HUDEP-2 (cell line): ENCODE results near the gene ARL8A.

Experiments
- DNase-seq, 76 experiments: peaks; one replicate each; lab custom pipeline; 2025; ENCODE audit not compliant: unreplicated experiment in 76 of 76; lab: John Stamatoyannopoulos, UW

The ARL8A gene

DNA sequence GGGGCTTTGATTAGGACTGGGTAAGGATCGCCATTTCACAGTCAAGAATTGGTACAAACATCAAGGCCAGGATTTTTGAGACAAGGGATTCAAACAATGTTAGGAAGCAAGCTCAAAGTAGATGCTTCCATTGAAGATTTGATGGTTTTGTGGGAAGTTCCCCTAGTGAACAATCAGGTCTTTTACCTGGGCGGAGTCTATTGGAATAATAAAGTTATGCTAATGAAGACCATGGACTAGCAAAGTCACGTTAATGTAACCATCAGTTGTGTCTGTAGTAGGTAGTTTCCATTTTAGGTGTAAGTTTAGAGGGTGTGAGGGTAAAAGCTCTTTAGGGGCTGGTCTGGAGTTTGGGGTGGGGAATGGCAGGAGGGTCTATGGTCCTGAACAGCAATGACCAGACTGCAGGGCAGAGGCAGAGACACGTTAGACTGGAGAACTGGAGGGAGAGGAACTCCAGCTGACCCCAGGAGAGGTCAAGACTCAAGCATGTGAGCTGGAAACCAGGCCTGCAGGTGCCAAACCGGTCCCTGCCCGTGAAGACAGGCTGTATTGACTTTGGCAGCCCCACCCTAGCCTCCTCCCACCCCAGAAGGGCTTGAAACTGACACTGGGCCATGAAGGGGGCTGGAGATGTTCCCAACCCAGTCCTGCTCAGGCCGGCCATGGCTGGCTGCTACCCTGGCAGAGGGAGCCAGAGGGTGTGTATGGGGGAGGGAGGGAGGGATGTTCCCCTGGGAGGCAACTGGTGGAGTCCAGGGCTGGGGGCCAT is 57.8 kb downstream of the ARL8A start:
- DNase-seq = no peak

DNA sequence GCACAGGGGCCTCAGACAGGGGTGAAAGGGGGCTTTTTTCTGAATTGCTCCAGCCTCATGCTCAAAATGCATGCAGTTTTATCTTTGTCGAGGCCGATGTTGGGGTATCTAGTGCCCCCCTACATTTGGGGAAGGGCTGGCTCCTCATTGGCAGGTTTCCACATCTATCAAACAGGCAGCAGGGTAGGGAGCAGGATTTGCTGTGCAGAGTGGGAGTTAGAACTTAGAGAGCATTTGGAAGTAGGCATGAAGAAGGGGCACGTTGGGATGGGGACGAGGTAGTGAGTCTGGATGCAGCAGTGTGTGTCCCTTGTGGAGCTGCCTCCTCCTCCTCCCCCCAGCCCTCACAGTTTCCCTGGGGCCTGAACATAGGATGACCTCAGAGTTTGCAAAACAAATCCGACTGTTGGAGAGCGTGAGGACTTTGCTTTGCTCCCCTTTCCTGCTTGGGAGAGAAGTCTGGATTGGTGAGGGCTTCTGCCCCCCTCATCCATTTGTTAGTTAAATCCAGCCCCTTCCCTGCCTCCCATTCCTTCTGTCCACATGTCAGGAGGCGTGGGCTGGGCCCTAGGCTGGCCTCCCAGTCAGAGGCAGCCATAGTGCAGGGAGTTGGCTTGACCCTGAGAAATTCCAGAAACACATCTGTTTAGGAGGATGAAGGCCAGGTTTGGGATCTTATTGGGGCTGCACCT is 58.7 kb downstream of the ARL8A start:
- DNase-seq = no peak

DNA sequence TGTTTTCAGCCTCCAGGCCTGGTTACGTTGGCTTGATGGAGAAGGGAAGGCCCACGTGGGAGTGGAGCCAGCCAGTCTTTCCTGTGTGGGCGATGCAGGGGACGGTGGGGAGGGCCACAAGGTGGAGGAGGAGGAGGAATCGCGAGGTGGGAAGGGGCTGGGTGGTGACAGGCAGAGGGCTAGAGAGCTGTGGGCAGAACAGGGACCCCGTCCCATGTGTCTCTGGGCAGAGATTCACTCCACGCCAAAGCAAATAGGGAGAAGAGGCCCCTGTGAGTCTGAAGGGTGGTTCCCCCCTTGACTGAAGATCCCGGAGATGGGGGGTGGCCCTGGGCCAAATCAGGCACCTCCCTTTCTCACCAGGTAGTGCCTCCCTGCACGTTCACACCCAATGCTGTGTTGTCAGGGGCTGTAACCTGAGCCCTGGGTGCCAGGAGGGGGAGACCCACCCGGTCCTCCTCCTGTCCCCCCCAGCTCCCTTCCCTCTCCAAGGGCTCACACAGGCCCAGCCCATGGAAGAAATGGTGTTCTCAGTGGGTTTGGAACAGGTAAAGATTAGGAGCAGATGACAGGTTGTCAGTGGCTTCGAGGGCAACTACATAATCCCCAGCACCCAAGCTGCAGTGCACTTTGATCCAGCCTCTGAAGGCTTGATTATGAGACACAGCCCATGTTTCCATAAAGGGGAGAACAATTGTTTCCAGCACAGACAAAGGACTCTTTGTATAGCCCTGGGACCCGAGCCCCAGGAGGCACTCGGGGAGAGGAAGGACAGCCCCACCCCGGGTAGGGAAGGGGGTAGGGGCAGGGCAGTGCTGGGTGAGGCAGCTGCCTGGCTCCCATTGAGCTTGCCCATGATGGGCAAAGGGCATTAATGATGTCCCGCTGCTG is 59.5 kb downstream of the ARL8A start:
- no peak for DNase-seq
